Right lobe of liver (tissue), 4 donors: ENCODE measurements around the gene SLC8A2.

Experiments used
- CTCF ChIP-seq, 4 donors: fragments of 200-600 bp in 3 of 4; fragments of 450-650 bp in 1 of 4; IDR thresholded peaks; one replicate each; pipeline versions ENCODE4 v1.5.1 to v1.8.0; 2016 to 2022; ENCODE audit warnings: antibody characterized with exemption in 4 of 4, mild to moderate bottlenecking in 2 of 4
- POLR2A ChIP-seq: fragments of 450-650 bp; IDR thresholded peaks from one replicate; pipeline ENCODE4 v1.6.1; 2017; ENCODE audit warnings: antibody characterized with exemption, mild to moderate bottlenecking
- donor health status: DM: no; HTN: no; CAD: no.
- donor health status: DM: no; HTN: no; CAD: no.
- donor health status: DM: no; HTN: yes; CAD: no.

GRCh38 chr19:47381653-47382279 is 89.9 kb downstream of the SLC8A2 start:
- TF ChIP-seq CTCF (IDR thresholded peaks at IDR 0.05): no peak
- TF ChIP-seq POLR2A: no peak
